Right kidney (tissue), 1 donor: Measurements from ENCODE around the gene CACNA1C.

Experiments
- DNase-seq: peaks from one replicate; pipeline ENCODE4 v3.0.0-alpha.2; 2016

CACNA1C gene

GRCh38 chr12:2417481-2418160 lies 364.8 kb downstream of the CACNA1C start:
- no peak for DNase-seq

GRCh38 chr12:2418579-2418978 lies 365.8 kb downstream of the CACNA1C start:
- no peak for DNase-seq

GRCh38 chr12:2422591-2422990 lies 369.8 kb downstream of the CACNA1C start:
- DNase-seq = no peak

GRCh38 chr12:2429032-2429431 lies 376.2 kb downstream of the CACNA1C start:
- DNase-seq = no peak

DNA sequence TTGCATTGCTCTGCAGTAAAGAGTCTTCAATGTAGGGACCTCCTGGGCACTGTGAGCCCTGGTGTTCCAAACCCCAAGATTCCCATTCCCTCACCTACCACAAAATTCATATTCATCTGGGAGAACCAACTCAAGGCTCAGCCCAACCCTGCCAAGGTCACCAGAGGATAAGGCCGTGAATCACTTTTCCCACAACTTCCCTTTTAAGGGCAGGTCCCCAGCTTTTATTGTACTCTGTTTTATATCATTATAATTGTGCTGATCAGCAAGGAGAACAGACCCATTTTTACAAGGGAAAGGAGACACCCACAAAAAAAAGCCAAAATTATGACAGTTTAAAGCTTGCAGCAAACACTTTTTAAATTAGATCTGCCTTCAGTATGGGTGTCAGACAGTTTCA lies 379.0 kb downstream of the CACNA1C start:
- DNase-seq = no peak

- DNase-seq = no peak
These were observed 380.1 kb downstream of the CACNA1C start for GRCh38 chr12:2432856-2433255.

DNA sequence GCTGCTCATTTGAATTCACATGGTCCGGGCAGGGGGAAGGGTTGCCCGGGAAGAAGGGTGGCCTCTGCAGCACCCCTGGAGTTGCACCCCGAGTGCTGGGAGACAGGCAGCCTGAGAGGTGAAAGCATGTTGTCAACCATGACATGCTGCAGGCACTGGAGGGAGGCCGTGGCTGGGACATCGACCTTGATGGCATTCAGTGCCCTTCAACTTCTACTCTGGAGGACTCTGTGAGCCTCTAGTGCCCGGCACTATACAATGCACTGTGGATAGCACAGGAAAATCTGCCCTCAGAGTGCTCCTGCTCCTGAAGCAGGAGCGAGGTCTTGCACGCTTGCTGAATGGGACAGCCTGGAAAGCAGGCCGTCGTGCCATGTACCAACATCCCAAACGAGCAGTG lies 382.7 kb downstream of the CACNA1C start:
- DNase-seq = no peak

DNA sequence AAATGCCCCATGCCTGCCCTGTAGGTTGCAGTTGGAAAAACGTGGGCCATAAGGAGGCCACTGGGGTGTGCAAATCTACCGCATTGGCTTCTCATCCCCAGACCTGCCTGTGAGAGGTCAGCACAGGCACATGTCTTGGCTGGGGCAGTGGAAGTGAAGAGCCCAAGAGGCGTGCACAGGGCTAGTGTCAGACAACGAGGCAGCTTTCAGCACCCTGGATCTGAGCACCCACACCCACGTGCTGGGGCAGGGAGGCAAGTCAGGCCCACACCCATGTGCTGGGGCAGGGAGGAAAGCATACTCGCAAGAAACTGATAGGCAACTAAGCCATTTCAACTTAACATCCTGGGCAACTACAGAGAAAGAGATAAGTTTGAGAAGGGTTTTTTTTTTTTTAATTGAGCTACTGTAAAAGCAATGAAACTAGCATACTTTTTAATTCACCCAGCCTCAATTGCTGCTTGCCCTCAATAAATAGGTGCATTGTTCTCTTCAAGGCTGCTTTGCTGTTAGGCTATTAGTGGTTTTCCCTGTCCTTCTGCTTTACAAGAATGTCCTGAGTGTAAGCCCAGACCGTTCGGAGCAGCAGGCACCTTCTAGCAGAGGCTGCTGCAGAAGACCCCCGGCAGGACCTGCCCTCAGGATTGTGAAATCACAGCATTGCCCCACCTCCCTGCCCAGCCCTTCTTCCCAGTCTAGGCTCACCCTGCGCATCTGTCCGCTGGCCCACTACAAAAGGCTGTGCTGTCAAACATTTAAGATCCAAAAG lies 386.7 kb downstream of the CACNA1C start:
- DNase-seq = no peak

DNA sequence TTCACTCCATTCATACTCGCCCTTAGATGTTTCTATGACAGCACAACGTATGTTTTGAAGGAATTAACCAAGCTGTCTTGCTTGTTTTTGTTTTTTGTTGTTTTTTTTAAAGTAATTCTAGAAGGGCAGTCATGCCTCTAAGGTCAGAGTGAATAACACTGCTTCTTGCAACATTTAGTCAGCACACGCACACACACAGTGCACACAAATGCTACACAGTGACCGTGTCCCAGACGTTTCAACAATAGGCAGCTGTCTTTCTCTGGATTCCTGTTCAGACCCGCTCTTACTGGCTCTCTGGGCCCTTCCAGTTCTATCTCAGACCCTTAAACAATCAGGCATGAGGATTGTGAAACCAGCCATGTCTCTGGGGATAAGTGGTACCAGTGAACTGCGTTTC lies 391.0 kb downstream of the CACNA1C start:
- no peak for DNase-seq

- DNase-seq = no peak
These were observed 393.2 kb downstream of the CACNA1C start for GRCh38 chr12:2445968-2446367.

DNA sequence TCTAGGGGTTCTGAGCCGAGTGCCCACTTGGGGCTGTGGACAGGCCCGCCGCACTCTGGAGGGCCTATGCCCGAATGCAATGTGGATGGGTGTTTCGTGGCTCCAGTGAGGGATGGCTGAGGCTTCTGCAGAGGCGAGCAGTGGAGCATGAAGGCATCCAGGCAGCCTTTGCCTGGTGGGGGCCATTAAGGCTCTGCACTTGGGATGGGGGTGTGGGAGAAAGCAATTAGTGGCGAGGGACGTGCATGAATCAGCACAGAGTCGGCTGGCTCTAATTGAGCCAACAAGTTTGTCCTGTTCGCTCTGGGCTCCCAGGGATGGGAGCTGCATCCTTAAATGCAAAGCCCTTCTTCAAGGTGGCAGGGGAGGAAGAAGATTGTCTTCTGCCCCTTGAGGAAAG lies 395.1 kb downstream of the CACNA1C start:
- DNase-seq = no peak

GRCh38 chr12:2449586-2449985 lies 396.8 kb downstream of the CACNA1C start:
- no peak for DNase-seq

DNA sequence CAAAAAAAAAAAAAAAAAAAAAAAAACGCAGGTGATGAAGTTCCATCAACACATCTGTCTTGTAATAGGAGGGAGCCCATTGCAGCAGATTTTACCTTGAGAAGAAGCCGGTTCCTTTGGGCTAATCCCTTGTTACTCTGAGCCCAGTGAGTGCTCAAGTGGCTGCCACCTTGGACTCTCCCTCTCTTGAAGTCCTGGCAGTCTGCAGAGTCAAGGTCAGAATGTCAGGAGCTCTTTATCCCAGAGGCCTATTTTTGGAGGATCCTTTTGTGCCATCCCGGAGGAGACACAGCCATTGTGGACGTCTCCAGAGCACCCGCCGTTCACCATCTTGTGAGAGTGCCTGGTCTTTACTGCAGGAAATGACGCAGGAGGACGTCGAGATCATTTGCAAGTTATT lies 397.8 kb downstream of the CACNA1C start:
- no peak for DNase-seq

GRCh38 chr12:2451025-2451424 lies 398.2 kb downstream of the CACNA1C start:
- no peak for DNase-seq

- no peak for DNase-seq
These were observed 398.7 kb downstream of the CACNA1C start for GRCh38 chr12:2451497-2451896.

- DNase-seq = no peak
These were observed 400.4 kb downstream of the CACNA1C start for GRCh38 chr12:2453076-2453760.

- no peak for DNase-seq
These were observed 400.9 kb downstream of the CACNA1C start for GRCh38 chr12:2453761-2454090.

GRCh38 chr12:2454601-2455177 lies 401.9 kb downstream of the CACNA1C start:
- DNase-seq = no peak

DNA sequence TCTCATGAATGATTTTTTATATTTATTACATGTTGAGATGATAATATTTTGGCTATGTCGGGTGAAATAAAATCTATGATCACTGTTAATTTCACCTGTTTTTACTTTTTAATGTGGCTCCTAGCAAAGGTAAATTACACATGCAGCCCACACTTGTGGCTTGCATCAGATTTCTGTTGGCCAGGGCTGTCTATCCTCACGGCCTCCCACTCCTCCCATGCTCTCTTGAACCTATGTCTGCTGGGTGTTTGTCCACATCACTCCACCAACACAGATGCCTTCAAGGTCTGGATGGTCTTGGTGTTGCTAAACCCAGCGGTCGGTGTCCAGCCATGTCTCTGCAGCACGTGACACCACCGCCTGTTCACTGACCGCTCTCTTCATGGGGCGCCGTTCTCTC lies 402.6 kb downstream of the CACNA1C start:
- DNase-seq = no peak

DNA sequence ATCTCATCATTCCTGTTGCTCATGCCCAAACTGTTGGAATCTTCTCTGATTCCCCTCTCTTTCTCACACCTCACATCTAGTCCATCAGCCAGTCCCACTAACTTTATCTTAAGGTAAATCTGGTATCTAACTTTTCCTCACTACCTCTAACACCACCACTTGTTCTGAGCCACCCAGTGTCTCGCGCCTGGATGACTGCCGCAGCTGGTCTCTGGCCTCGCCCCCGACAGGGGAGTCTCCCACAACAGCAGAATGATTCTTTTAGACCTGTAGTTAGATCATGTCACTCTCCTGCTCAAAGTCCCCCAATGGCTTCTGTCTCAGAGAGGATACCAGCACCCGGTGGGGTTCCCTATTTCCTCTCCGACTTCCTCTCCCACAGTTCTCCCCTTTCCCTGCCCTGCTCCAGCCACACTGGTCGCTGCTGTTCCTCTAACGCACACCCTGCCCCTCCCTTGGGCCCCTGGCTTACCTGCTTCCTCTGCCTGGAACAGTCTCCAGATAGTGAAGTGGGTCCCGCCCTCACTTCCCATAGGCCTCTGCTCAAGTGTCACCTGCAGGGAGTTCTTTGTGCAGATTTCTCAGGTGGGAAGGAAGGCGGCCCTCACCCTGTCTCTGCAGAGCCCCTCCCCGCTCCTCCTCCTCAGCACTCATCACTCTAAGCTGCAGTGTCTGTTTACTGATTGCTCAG lies 403.5 kb downstream of the CACNA1C start:
- DNase-seq = no peak

GRCh38 chr12:2456813-2457186 lies 404.0 kb downstream of the CACNA1C start:
- no peak for DNase-seq

GRCh38 chr12:2457215-2457932 lies 404.6 kb downstream of the CACNA1C start:
- no peak for DNase-seq
